GM23338 (cell line): ENCODE results near the gene TMEM150C. TPM values are rescaled to one million over a fixed set of nuclear protein-coding genes. Genes with fewer than 3 reads are reported as not detected.

Source experiments
- ATAC-seq: fragments of 200-7000 bp; cut with Tn5 transposase; 3 replicates; pipeline ENCODE4 v1.9.1; 2020
- DNase-seq: peaks from one replicate; pipeline ENCODE4 v3.0.0-alpha.2; 2015; ENCODE audit warnings: low spot score
- H2AFZ ChIP-seq: fragments of 200-600 bp; sonication (generic); 2 replicates; pipeline ENCODE4 v1.8.0; 2016; ENCODE audit warnings: antibody characterized with exemption, mild to moderate bottlenecking, moderate library complexity
- H3F3A ChIP-seq: fragments of 200-600 bp; sonication (generic); replicated peaks from 2 replicates; pipeline ENCODE4 v1.8.0; 2017; ENCODE audit warnings: antibody characterized with exemption, mixed run types, low read depth
- H3K27ac ChIP-seq: fragments of 200-600 bp; sonication (generic); 2 replicates; pipeline ENCODE4 v1.6.1; 2016; ENCODE audit warnings: low read depth
- H3K27me3 ChIP-seq: fragments of 200-600 bp; sonication (generic); 2 replicates; pipeline ENCODE4 v1.8.0; 2016; ENCODE audit warnings: mild to moderate bottlenecking, mixed run types, moderate library complexity; ENCODE audit not compliant: insufficient read depth
- H3K36me3 ChIP-seq: fragments of 200-600 bp; sonication (generic); 2 replicates; pipeline ENCODE4 v1.8.0; 2016; ENCODE audit warnings: mild to moderate bottlenecking; ENCODE audit not compliant: insufficient read depth
- H3K4me1 ChIP-seq: fragments of 200-600 bp; sonication (generic); 2 replicates; pipeline ENCODE4 v1.8.0; 2016; ENCODE audit warnings: mild to moderate bottlenecking, moderate library complexity; ENCODE audit not compliant: insufficient read depth
- H3K4me2 ChIP-seq: fragments of 200-600 bp; sonication (generic); 2 replicates; pipeline ENCODE4 v1.7.1; 2017; ENCODE audit warnings: mixed run types
- H3K4me3 ChIP-seq: fragments of 200-600 bp; sonication (generic); 2 replicates; pipeline ENCODE4 v1.6.1; 2016; ENCODE audit warnings: mixed run types
- H3K79me2 ChIP-seq: fragments of 200-600 bp; sonication (generic); replicated peaks from 2 replicates; pipeline ENCODE4 v1.8.0; 2017; ENCODE audit warnings: mild to moderate bottlenecking; ENCODE audit not compliant: insufficient read depth
- H3K9me2 ChIP-seq: fragments of 200-600 bp; sonication (generic); 2 replicates; pipeline ENCODE4 v1.8.0; 2017; ENCODE audit not compliant: insufficient read depth
- H4K20me1 ChIP-seq: fragments of 200-600 bp; sonication (generic); replicated peaks from 2 replicates; pipeline ENCODE4 v1.8.0; 2017; ENCODE audit warnings: mild to moderate bottlenecking; ENCODE audit not compliant: insufficient read depth
- H3K27ac Mint-ChIP-seq: 2 replicates; pipeline ENCODE4 v1.8.0; 2020; ENCODE audit warnings: inconsistent platforms, mild to moderate bottlenecking, moderate library complexity, mixed read lengths
- H3K27me3 Mint-ChIP-seq: 3 replicates; pipeline ENCODE4 v1.8.0; 2022; ENCODE audit warnings: low read depth, mild to moderate bottlenecking, moderate library complexity, mixed read lengths, inconsistent platforms; ENCODE audit not compliant: insufficient read depth, poor library complexity
- H3K36me3 Mint-ChIP-seq: 3 replicates; pipeline ENCODE4 v1.8.0; 2021; ENCODE audit warnings: low read depth, mild to moderate bottlenecking, inconsistent platforms, moderate library complexity, mixed read lengths
- H3K4me1 Mint-ChIP-seq: 3 replicates; pipeline ENCODE4 v1.8.0; 2020; ENCODE audit warnings: mild to moderate bottlenecking, inconsistent platforms, mixed read lengths
- H3K4me3 Mint-ChIP-seq: 3 replicates; pipeline ENCODE4 v1.8.0; 2021; ENCODE audit warnings: moderate library complexity, mild to moderate bottlenecking, inconsistent platforms, mixed read lengths
- H3K9me3 Mint-ChIP-seq: 3 replicates; pipeline ENCODE4 v1.8.0; 2020; ENCODE audit warnings: moderate library complexity, mild to moderate bottlenecking, inconsistent platforms, mixed read lengths
- CTCF ChIP-seq, 2 experiments: fragments of 200-600 bp in 1 of 2; sonication (generic) in 1 of 2; conservative IDR thresholded peaks; 2 replicates each; pipeline versions ENCODE4 v1.5.1 to v1.6.1; 2016 to 2017; ENCODE audit warnings: antibody characterized with exemption in 2 of 2, low read depth in 2 of 2, mild to moderate bottlenecking in 2 of 2, moderate library complexity in 1 of 2
- EZH2phosphoT487 ChIP-seq: fragments of 200-600 bp; sonication (generic); IDR thresholded peaks from one replicate; pipeline ENCODE4 v1.8.1; 2018; ENCODE audit warnings: antibody characterized with exemption; ENCODE audit not compliant: unreplicated experiment
- JUNB ChIP-seq: IDR thresholded peaks from one replicate; pipeline ENCODE4 v1.6.1; 2016; ENCODE audit warnings: antibody characterized with exemption; ENCODE audit not compliant: unreplicated experiment
- ZNF114 ChIP-seq: fragments of 250-450 bp; sonication (Bioruptor Pico); IDR thresholded peaks from 2 replicates; pipeline ENCODE4 v1.5.0; 2020; ENCODE audit warnings: mild to moderate bottlenecking, moderate library complexity
- ZNF331 ChIP-seq: fragments of 250-450 bp; sonication (Bioruptor Pico); IDR thresholded peaks from 2 replicates; pipeline ENCODE4 v1.5.0; 2020; ENCODE audit warnings: low read depth, mild to moderate bottlenecking, moderate library complexity
- ZNF462 ChIP-seq: fragments of 250-450 bp; sonication (Bioruptor Pico); IDR thresholded peaks from 2 replicates; pipeline ENCODE4 v1.5.0; 2020; ENCODE audit warnings: mild to moderate bottlenecking, moderate library complexity
- long read RNA-seq: library from polyadenylated mRNA; unstranded; transcript quantifications from one replicate; pipeline ENCODE4 v2.0.0, GENCODE V29; 2020; ENCODE audit not compliant: unreplicated experiment
- polyA plus RNA-seq: library from polyadenylated mRNA; unstranded; fragments of >200 nt; fragmentation: Nextera tagmentation; extraction: Ambion mirVana; gene quantifications from 2 replicates; pipeline ENCODE4 v1.2.1, GENCODE V29; 2016
- total RNA-seq: library from RNA; depleted of rRNA; stranded (reverse); fragments of >200 nt; shearing (Covaris generic); gene quantifications from 2 replicates; pipeline ENCODE4 v1.2.3, GENCODE V29; 2014; rRNA removed

The TMEM150C gene
- total RNA-seq, result 1.9 and 4.0 TPM in 2 replicates
- 1.5 and 1.7 TPM in 2 replicates for polyA plus RNA-seq
- long read RNA-seq, partial matches to known transcripts, result 0 of 3 reads
- long read RNA-seq, other reads (novel, unspliced or antisense), result 1 of 3 reads

- TF ChIP-seq ZNF331 (CRISPR knock-in tag) (no peak), EZH2phosphoT487 (no peak), JUNB (no peak), ZNF114 (CRISPR knock-in tag) (no peak), CTCF (conservative IDR thresholded peaks at IDR 0.05; ENCODE audit: low read depth in 2 of 2) (peak; percentile 16 to 47; a peak in 2 of 4 replicates), ZNF462 (CRISPR knock-in tag) (no peak)
- peak within 1 kb of the TSS; percentile 89 for H3K4me2 ChIP-seq
- peaks cover 23% of the 10 kb centered on the region for H3K27me3 ChIP-seq
- Mint-ChIP-seq H3K4me3 (peak within 1 kb of the TSS; percentile 74), H3K4me1 (peaks cover 24% of the 10 kb centered on the region), H3K36me3 (no peaks in the 10 kb centered on the region), H3K27me3 (peaks cover 17% of the 10 kb centered on the region), H3K9me3 (no peaks in the 10 kb centered on the region), H3K27ac (no peak within 1 kb of the TSS)
- peak within 1 kb of the TSS; percentile 99 for H2AFZ ChIP-seq
- H3K4me1 ChIP-seq, result peaks cover 16% of the 10 kb centered on the region
- peak; percentile 71 for DNase-seq
- no peaks in the 10 kb centered on the region for H3K9me2 ChIP-seq
- no peaks in the 10 kb centered on the region for H3K36me3 ChIP-seq
- no peak within 1 kb of the TSS for H3K27ac ChIP-seq
- H3K79me2 ChIP-seq, result no peaks in the 10 kb centered on the region
- H3K4me3 ChIP-seq, result peak within 1 kb of the TSS; percentile 73
- peak; percentile 79 for ATAC-seq
- no peaks in the 10 kb centered on the region for H4K20me1 ChIP-seq
- no peaks in the 10 kb centered on the region; the same call in 1 of the 2 replicates for H3F3A ChIP-seq
Observed at GRCh38 chr4:82561786-82562563, at the start of gene TMEM150C. Gene TMEM150C (minus strand): TSS chr4:82561988. CDS start chr4:82504657, 57,331 bp downstream.
